Liver (tissue), 9 donors: Measurements from ENCODE around the gene GLB1L3. TPM values are rescaled to one million over a fixed set of nuclear protein-coding genes. Genes with fewer than 3 reads are reported as not detected.

ENCODE experiments used
- DNase-seq: peaks from one replicate; pipeline ENCODE4 v3.0.0-alpha.2; 2017; ENCODE audit warnings: low spot score
- H3K27ac ChIP-seq, 2 donors: one replicate each; pipeline ENCODE4 v1.7.0; 2013; ENCODE audit warnings: inconsistent platforms in 2 of 2, low read length in 2 of 2, control low read depth in 1 of 2, low read depth in 1 of 2, mild to moderate bottlenecking in 1 of 2
- H3K27me3 ChIP-seq, 4 donors: one replicate each; pipeline versions ENCODE4 v1.6.1 to v1.7.0; 2013; ENCODE audit warnings: low read length in 3 of 4, inconsistent platforms in 1 of 4, mild to moderate bottlenecking in 1 of 4, moderate library complexity in 1 of 4; ENCODE audit not compliant: control insufficient read depth in 4 of 4, insufficient read depth in 4 of 4
- H3K36me3 ChIP-seq, 4 donors: one replicate each; pipeline versions ENCODE4 v1.6.1 to v1.7.0; 2013; ENCODE audit warnings: low read length in 3 of 4, mild to moderate bottlenecking in 3 of 4, low read depth in 1 of 4, moderate library complexity in 1 of 4; ENCODE audit not compliant: control insufficient read depth in 4 of 4, insufficient read depth in 3 of 4
- H3K4me1 ChIP-seq, 4 donors: one replicate each; pipeline versions ENCODE4 v1.6.1 to v1.7.0; 2013; ENCODE audit warnings: low read length in 3 of 4, mild to moderate bottlenecking in 3 of 4, moderate library complexity in 1 of 4; ENCODE audit not compliant: control insufficient read depth in 4 of 4, insufficient read depth in 4 of 4
- H3K4me3 ChIP-seq, 3 donors: one replicate each; pipeline versions ENCODE4 v1.6.1 to v1.7.0; 2013; ENCODE audit warnings: low read length in 3 of 3, control low read depth in 1 of 3, low read depth in 1 of 3, mild to moderate bottlenecking in 1 of 3
- H3K9ac ChIP-seq, 2 donors: one replicate each; pipeline ENCODE4 v1.7.0; 2013; ENCODE audit warnings: low read length in 2 of 2, mild to moderate bottlenecking in 2 of 2, moderate library complexity in 2 of 2, control low read depth in 1 of 2, low read depth in 1 of 2
- H3K9me3 ChIP-seq, 4 donors: one replicate each; pipeline versions ENCODE4 v1.6.1 to v1.7.0; 2013; ENCODE audit warnings: low read length in 3 of 4; ENCODE audit not compliant: control insufficient read depth in 4 of 4
- EGR1 ChIP-seq, 2 donors: IDR thresholded peaks; 2 replicates each; pipeline ENCODE4 v1.6.1; 2016 to 2018; ENCODE audit warnings: antibody characterized with exemption in 2 of 2, low read depth in 2 of 2
- FOXA1 ChIP-seq: IDR thresholded peaks from 2 replicates; pipeline ENCODE4 v1.6.1; 2016; ENCODE audit warnings: antibody characterized with exemption
- FOXA2 ChIP-seq: IDR thresholded peaks from 2 replicates; pipeline ENCODE4 v1.6.1; 2016; ENCODE audit warnings: antibody characterized with exemption
- GABPA ChIP-seq, 2 donors: IDR thresholded peaks in 1 of 2; conservative IDR thresholded peaks in 1 of 2; 2 replicates each; pipeline ENCODE4 v1.6.1; 2016; ENCODE audit warnings: antibody characterized with exemption in 2 of 2, mild to moderate bottlenecking in 1 of 2, moderate library complexity in 1 of 2
- HNF4A ChIP-seq, 2 donors: conservative IDR thresholded peaks; 2 replicates each; pipeline ENCODE4 v1.6.1; 2016; ENCODE audit warnings: antibody characterized with exemption in 2 of 2, mild to moderate bottlenecking in 2 of 2
- HNF4G ChIP-seq: IDR thresholded peaks from 2 replicates; pipeline ENCODE4 v1.6.1; 2016; ENCODE audit warnings: antibody characterized with exemption
- JUND ChIP-seq, 2 donors: IDR thresholded peaks; 2 replicates each; pipeline ENCODE4 v1.6.1; 2016; ENCODE audit warnings: antibody characterized with exemption in 2 of 2
- NR2F2 ChIP-seq: IDR thresholded peaks from 2 replicates; pipeline ENCODE4 v1.6.1; 2016; ENCODE audit warnings: antibody characterized with exemption
- REST ChIP-seq: IDR thresholded peaks from 2 replicates; pipeline ENCODE4 v1.6.1; 2016; ENCODE audit warnings: antibody characterized with exemption, mild to moderate bottlenecking
- RXRA ChIP-seq, 2 donors: IDR thresholded peaks; 2 replicates each; pipeline ENCODE4 v1.6.1; 2017 to 2018; ENCODE audit warnings: antibody characterized with exemption in 2 of 2, mild to moderate bottlenecking in 1 of 2
- SP1 ChIP-seq: IDR thresholded peaks from 2 replicates; pipeline ENCODE4 v1.6.1; 2018; ENCODE audit warnings: antibody characterized with exemption, mild to moderate bottlenecking
- TAF1 ChIP-seq: conservative IDR thresholded peaks from 2 replicates; pipeline ENCODE4 v1.6.1; 2016; ENCODE audit warnings: antibody characterized with exemption, mild to moderate bottlenecking
- YY1 ChIP-seq: IDR thresholded peaks from 2 replicates; pipeline ENCODE4 v1.6.1; 2016; ENCODE audit warnings: antibody characterized with exemption, mild to moderate bottlenecking
- WGBS: extraction: QIAGEN DNeasy Blood & Tissue Kit; methylation state at CpG from one replicate; pipeline ENCODE4 v1.1.7; 2013; 5-methylcytosine and 5-hydroxymethylcytosine counted together
- polyA plus RNA-seq, 2 donors: library from polyadenylated mRNA; stranded (reverse) in 1 of 2; unstranded in 1 of 2; fragments of 200-250 nt in 1 of 2; fragments of >200 nt in 1 of 2; fragmentation: Nextera tagmentation in 1 of 2; extraction: Ambion mirVana in 1 of 2; gene quantifications; one replicate each; pipeline versions ENCODE4 v1.2.1 to v1.2.3, GENCODE V29; 2013 to 2015
- total RNA-seq, 2 donors: library from RNA; depleted of rRNA; stranded (reverse); fragments of >200 nt; gene quantifications; one replicate each; pipeline ENCODE4 v1.2.3, GENCODE V29; 2014
- TF ChIP-seq, protein P1 (sequence below): fragments of 150-350 bp; IDR thresholded peaks from 2 replicates; pipeline ENCODE4 v1.5.1; 2017; ENCODE audit warnings: improper control_type of control experiment, low read depth, low read length; ENCODE audit not compliant: missing input control
- TF ChIP-seq, protein P2 (sequence below): IDR thresholded peaks from 2 replicates; pipeline ENCODE4 v1.6.1; 2016; ENCODE audit warnings: antibody characterized with exemption
- TF ChIP-seq, protein P3 (sequence below): IDR thresholded peaks from 2 replicates; pipeline ENCODE4 v1.6.1; 2016; ENCODE audit warnings: antibody characterized with exemption
- TF ChIP-seq, protein P4 (sequence below): IDR thresholded peaks from 2 replicates; pipeline ENCODE4 v1.6.1; 2016; ENCODE audit warnings: antibody characterized with exemption
- donor health status: healthy.
- donor health status: healthy.
- donor health status: healthy.
- donor health status: healthy.
- donor health status: healthy.

Gene GLB1L3
- total and polyA plus RNA-seq, 4 donors = 0.08 TPM; not detected in 3

GRCh38 chr11:134332782-134333181 lies 56.6 kb downstream of the GLB1L3 start:
- Histone ChIP-seq H3K36me3 (no peaks in the 10 kb centered on the region), H3K27ac (no peak overlapping the region), H3K9me3 (no peaks in the 10 kb centered on the region), H3K9ac (no peak overlapping the region), H3K27me3 (no peaks in the 10 kb centered on the region), H3K4me1 (peaks cover 4 to 13% (median 10%) of the 10 kb centered on the region in 4 donors), H3K4me3 (no peak overlapping the region)
- no peak for DNase-seq
- WGBS = 79% methylated on average over 7 of the region's 7 CpGs
- TF ChIP-seq HNF4G (no peak), JUND (IDR thresholded peaks at IDR 0.05) (no peak), HNF4A (conservative IDR thresholded peaks at IDR 0.05) (no peak), RXRA (IDR thresholded peaks at IDR 0.05) (no peak), FOXA1 (no peak), REST (no peak), EGR1 (IDR thresholded peaks at IDR 0.05; ENCODE audit: low read depth in 2 of 2) (no peak), GABPA (IDR thresholded peaks at IDR 0.05 in 1 of 2, conservative IDR thresholded peaks at IDR 0.05 in 1 of 2) (no peak), NR2F2 (no peak), YY1 (no peak)
- TF ChIP-seq, protein P1, sequence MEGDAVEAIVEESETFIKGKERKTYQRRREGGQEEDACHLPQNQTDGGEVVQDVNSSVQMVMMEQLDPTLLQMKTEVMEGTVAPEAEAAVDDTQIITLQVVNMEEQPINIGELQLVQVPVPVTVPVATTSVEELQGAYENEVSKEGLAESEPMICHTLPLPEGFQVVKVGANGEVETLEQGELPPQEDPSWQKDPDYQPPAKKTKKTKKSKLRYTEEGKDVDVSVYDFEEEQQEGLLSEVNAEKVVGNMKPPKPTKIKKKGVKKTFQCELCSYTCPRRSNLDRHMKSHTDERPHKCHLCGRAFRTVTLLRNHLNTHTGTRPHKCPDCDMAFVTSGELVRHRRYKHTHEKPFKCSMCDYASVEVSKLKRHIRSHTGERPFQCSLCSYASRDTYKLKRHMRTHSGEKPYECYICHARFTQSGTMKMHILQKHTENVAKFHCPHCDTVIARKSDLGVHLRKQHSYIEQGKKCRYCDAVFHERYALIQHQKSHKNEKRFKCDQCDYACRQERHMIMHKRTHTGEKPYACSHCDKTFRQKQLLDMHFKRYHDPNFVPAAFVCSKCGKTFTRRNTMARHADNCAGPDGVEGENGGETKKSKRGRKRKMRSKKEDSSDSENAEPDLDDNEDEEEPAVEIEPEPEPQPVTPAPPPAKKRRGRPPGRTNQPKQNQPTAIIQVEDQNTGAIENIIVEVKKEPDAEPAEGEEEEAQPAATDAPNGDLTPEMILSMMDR = no peak

GRCh38 chr11:134333312-134333711 lies 57.1 kb downstream of the GLB1L3 start:
- Histone ChIP-seq H3K9me3 (no peaks in the 10 kb centered on the region), H3K4me1 (peaks cover 4 to 13% (median 10%) of the 10 kb centered on the region in 4 donors), H3K4me3 (no peak overlapping the region), H3K36me3 (no peaks in the 10 kb centered on the region), H3K27ac (no peak overlapping the region), H3K9ac (no peak overlapping the region), H3K27me3 (no peaks in the 10 kb centered on the region)
- WGBS = 86% methylated on average over 7 of the region's 7 CpGs
- TF ChIP-seq JUND (IDR thresholded peaks at IDR 0.05) = no peak
- TF ChIP-seq TAF1 = no peak
- TF ChIP-seq, protein P2, sequence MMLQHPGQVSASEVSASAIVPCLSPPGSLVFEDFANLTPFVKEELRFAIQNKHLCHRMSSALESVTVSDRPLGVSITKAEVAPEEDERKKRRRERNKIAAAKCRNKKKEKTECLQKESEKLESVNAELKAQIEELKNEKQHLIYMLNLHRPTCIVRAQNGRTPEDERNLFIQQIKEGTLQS = no peak
- TF ChIP-seq FOXA2 = no peak
- TF ChIP-seq RXRA (IDR thresholded peaks at IDR 0.05) = no peak
- TF ChIP-seq SP1 = no peak
- no peak for TF ChIP-seq HNF4G
- no peak for TF ChIP-seq HNF4A (conservative IDR thresholded peaks at IDR 0.05)
- no peak for TF ChIP-seq GABPA (IDR thresholded peaks at IDR 0.05 in 1 of 2, conservative IDR thresholded peaks at IDR 0.05 in 1 of 2)
- TF ChIP-seq, protein P3, sequence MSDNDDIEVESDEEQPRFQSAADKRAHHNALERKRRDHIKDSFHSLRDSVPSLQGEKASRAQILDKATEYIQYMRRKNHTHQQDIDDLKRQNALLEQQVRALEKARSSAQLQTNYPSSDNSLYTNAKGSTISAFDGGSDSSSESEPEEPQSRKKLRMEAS = no peak
- TF ChIP-seq, protein P1 = no peak
- no peak for TF ChIP-seq YY1
- no peak for TF ChIP-seq FOXA1
- TF ChIP-seq REST = no peak
- TF ChIP-seq NR2F2 = no peak
- TF ChIP-seq, protein P4, sequence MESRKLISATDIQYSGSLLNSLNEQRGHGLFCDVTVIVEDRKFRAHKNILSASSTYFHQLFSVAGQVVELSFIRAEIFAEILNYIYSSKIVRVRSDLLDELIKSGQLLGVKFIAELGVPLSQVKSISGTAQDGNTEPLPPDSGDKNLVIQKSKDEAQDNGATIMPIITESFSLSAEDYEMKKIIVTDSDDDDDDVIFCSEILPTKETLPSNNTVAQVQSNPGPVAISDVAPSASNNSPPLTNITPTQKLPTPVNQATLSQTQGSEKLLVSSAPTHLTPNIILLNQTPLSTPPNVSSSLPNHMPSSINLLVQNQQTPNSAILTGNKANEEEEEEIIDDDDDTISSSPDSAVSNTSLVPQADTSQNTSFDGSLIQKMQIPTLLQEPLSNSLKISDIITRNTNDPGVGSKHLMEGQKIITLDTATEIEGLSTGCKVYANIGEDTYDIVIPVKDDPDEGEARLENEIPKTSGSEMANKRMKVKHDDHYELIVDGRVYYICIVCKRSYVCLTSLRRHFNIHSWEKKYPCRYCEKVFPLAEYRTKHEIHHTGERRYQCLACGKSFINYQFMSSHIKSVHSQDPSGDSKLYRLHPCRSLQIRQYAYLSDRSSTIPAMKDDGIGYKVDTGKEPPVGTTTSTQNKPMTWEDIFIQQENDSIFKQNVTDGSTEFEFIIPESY = no peak
- TF ChIP-seq EGR1 (IDR thresholded peaks at IDR 0.05; ENCODE audit: low read depth in 2 of 2) = no peak
- DNase-seq = no peak
